Lower lobe of right lung (tissue), 2 donors: ENCODE measurements around the gene NPLOC4. TPM values are rescaled to one million over a fixed set of nuclear protein-coding genes. Genes with fewer than 3 reads are reported as not detected.

Experiments
- ATAC-seq, 2 donors: fragments of 200-7000 bp; cut with Tn5 transposase; one replicate each; pipeline ENCODE4 v1.9.1; 2020 to 2022; ENCODE audit warnings: mild to moderate bottlenecking in 2 of 2, moderate library complexity in 2 of 2
- DNase-seq: peaks from one replicate; pipeline ENCODE4 v3.0.0-alpha.2; 2020
- H3K27ac ChIP-seq: fragments of 200-600 bp; one replicate; pipeline ENCODE4 v1.8.0; 2022
- H3K27me3 ChIP-seq: fragments of 200-600 bp; one replicate; pipeline ENCODE4 v1.8.0; 2022; ENCODE audit warnings: low read depth
- H3K36me3 ChIP-seq: fragments of 200-600 bp; one replicate; pipeline ENCODE4 v1.8.0; 2022; ENCODE audit warnings: mild to moderate bottlenecking
- H3K4me1 ChIP-seq: fragments of 200-600 bp; one replicate; pipeline ENCODE4 v1.8.0; 2022
- H3K4me3 ChIP-seq: fragments of 200-600 bp; one replicate; pipeline ENCODE4 v1.8.0; 2022; ENCODE audit warnings: mild to moderate bottlenecking
- H3K9me3 ChIP-seq: fragments of 200-600 bp; one replicate; pipeline ENCODE4 v1.8.0; 2022
- intact Hi-C: fragments of 100-400 bp; cut with DNase I; formaldehyde crosslinking; loops from one replicate; pipeline ENCODE4 v1.11.0; 2022
- total RNA-seq: library from RNA; stranded (reverse); fragmentation: NEBNext Ultra II Directional; extraction: Animal tissue kit (Norgen Biotek cat#: 25700); gene quantifications from one replicate; pipeline ENCODE4 v1.2.1, GENCODE V29; 2021
- TF ChIP-seq, protein P1 (sequence below): fragments of 200-600 bp; IDR thresholded peaks from one replicate; pipeline ENCODE4 v1.8.0; 2022; ENCODE audit warnings: antibody characterized with exemption, mild to moderate bottlenecking
- donor health status: DM: no; HTN: yes; CAD: no; lungs with severe emphysema.

The NPLOC4 gene
- total RNA-seq, 1 donor from 2014 or later = 69.6 TPM

DNA sequence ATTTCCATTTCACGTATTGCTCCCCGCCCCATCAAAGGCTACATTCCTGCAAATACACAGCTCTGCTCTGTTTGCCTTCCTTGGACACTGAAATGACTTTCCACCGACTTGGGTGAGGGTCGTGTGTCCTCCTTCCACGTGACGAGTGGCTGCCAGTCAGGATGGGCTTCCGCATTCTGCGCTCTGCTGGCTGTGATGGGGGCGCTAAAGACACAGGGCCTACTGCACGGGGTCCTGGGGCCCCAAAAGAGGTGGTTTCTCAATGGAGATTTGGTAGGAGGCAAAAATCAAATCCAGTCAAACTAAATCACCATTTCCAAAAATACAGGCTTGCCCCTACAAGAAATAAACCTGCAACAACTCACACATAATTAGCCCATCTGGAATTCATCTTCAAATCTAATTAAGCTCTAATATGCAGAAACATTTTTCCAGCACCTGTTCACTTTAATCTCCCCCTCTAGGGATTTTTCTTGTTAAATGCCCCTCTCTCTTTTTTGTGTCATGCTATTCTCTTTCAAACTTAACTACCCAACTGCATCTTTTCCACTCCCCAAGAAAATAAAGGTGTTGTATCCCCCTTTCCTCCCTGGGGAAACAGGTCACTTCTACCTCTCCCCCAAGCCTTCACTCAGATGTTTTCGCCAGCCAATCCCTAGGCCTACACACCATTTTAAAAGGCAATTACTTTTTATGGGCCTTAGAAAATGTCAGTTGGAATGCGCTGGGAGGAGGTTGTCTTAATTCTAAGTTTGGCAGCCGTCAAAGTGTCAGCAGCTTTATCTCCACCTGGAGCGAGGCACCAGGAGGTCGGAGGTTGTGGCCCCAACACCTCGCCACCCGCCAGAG, 62.9 kb downstream of the NPLOC4 start:
- Histone ChIP-seq H3K36me3 (peaks cover 85% of the 10 kb centered on the region), H3K27ac (no peak overlapping the region), H3K4me1 (peaks cover 19% of the 10 kb centered on the region), H3K9me3 (no peaks in the 10 kb centered on the region), H3K27me3 (no peaks in the 10 kb centered on the region), H3K4me3 (no peak overlapping the region)
- DNase-seq (no peak), ATAC-seq (no peak)
- TF ChIP-seq, protein P1, sequence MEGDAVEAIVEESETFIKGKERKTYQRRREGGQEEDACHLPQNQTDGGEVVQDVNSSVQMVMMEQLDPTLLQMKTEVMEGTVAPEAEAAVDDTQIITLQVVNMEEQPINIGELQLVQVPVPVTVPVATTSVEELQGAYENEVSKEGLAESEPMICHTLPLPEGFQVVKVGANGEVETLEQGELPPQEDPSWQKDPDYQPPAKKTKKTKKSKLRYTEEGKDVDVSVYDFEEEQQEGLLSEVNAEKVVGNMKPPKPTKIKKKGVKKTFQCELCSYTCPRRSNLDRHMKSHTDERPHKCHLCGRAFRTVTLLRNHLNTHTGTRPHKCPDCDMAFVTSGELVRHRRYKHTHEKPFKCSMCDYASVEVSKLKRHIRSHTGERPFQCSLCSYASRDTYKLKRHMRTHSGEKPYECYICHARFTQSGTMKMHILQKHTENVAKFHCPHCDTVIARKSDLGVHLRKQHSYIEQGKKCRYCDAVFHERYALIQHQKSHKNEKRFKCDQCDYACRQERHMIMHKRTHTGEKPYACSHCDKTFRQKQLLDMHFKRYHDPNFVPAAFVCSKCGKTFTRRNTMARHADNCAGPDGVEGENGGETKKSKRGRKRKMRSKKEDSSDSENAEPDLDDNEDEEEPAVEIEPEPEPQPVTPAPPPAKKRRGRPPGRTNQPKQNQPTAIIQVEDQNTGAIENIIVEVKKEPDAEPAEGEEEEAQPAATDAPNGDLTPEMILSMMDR = no peak
- intact Hi-C loops = no loop called here

DNA sequence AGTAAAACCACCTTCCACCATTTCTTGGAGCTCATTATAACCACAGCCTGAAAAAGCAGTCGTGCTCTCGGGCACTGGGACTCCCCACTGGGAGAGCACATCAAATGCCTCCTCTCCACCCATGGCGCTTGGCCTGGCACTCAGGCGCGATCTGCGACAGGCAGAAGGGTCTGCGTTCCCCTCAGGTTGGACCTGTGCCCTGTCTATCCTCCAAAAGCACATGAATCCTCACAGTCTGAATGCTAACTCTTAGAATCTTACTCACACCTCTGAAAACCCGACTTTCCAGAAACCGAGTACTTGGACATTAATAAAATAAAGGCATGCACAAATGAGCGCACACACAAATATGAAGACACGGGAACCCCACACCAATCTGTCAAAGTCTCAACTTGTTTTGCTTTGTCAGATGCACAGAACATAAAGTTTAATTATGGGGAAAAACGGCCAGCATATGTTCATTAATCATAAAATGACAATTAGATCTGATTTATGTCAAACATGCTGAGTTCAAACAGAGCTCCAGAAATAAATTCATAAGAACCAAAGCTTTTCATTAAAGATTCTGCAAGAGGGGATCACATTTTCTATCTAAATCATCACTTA, 64.2 kb downstream of the NPLOC4 start:
- intact Hi-C loops = no loop called here
- no peaks in the 10 kb centered on the region for H3K27me3 ChIP-seq
- TF ChIP-seq, protein P1 = no peak
- H3K9me3 ChIP-seq = no peaks in the 10 kb centered on the region
- H3K36me3 ChIP-seq = peaks cover 86% of the 10 kb centered on the region
- peaks cover 18% of the 10 kb centered on the region for H3K4me1 ChIP-seq
- no peak for DNase-seq
- H3K4me3 ChIP-seq = no peak overlapping the region
- no peak for ATAC-seq
- H3K27ac ChIP-seq = no peak overlapping the region

DNA sequence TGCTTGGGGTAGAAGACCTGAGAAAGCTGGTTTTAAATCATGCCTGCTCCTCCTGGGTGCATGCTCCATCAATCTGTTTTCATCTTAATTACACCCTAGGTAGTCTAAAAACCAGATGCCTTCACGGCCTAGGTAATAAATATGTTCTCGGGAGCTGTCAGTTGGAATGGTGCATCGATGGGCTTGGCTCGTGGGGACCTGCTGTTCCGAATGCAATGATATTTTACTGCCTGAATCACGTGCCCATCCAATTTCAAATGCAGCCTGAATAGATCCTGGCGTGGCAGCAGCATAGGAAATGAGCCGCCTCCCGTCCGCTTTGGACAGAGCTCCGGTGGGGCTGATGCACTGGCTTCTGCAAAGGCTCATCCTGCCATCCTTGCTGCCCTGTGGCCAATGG, 65.9 kb downstream of the NPLOC4 start:
- intact Hi-C loops = no loop called here
- Histone ChIP-seq H3K4me1 (peaks cover 19% of the 10 kb centered on the region), H3K27me3 (no peaks in the 10 kb centered on the region), H3K36me3 (peaks cover 93% of the 10 kb centered on the region), H3K9me3 (no peaks in the 10 kb centered on the region), H3K4me3 (no peak overlapping the region), H3K27ac (no peak overlapping the region)
- ATAC-seq = no peak
- no peak for DNase-seq
- TF ChIP-seq, protein P1 = no peak

DNA sequence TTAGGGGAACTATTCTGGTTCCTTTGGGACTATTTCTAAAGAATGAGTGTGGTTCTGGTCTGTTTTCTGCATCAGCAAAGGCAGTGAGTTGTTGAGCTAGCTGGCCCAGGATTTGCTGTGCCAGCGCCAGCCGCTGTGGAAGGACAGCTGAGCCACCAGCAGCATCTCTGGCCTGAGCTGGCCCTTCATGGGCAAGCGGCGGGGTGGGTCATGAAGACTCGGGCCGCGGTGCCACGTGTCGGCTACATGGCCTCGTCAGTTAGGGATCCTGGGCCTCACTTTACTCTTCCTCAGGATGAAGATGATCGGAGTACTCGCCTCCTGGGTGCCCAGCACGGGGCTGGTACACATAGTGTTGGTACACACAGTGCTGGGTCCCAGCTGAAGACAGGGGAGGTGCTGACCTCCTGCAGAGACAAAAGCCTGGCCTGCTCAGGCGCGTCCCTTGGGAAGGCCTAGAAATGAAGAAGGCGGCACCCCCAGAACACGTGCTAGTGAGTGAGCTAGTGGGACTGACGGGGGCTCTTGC, 66.9 kb downstream of the NPLOC4 start:
- Histone ChIP-seq H3K9me3 (no peaks in the 10 kb centered on the region), H3K4me1 (peaks cover 27% of the 10 kb centered on the region), H3K27me3 (no peaks in the 10 kb centered on the region), H3K4me3 (no peak overlapping the region), H3K27ac (no peak overlapping the region), H3K36me3 (peaks cover 93% of the 10 kb centered on the region)
- ATAC-seq (no peak), DNase-seq (no peak)
- intact Hi-C loops = no loop called here
- TF ChIP-seq, protein P1 = no peak

DNA sequence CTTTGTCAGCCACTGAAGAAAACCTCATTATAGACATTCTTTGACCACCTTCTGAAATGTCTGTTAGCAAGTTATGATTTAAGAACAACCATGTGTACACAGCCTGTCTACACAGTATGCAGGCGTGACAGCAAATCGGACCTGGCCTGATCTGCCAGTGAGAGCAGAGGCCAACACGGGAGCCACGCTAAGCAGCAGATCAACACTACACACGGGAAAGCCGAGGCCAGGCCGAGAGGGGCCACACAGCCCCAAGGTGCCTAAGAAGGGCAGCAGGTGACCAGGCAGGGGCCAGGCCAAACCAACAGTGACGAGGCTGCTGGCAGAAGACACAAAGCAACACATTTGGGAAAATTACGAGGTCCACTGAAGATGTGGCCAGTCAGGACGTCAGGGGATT, 68.5 kb downstream of the NPLOC4 start:
- H3K27ac ChIP-seq = no peak overlapping the region
- intact Hi-C loops = no loop called here

More for the DNA sequence above, 68.5 kb downstream of the NPLOC4 start:
- Histone ChIP-seq H3K36me3 (peaks cover 97% of the 10 kb centered on the region), H3K4me3 (no peak overlapping the region), H3K9me3 (no peaks in the 10 kb centered on the region), H3K4me1 (peaks cover 31% of the 10 kb centered on the region), H3K27me3 (no peaks in the 10 kb centered on the region)
- TF ChIP-seq, protein P1 = no peak
- DNase-seq (no peak), ATAC-seq (no peak)
